ENCODE results near the gene AEBP1.

The AEBP1 gene

DNA sequence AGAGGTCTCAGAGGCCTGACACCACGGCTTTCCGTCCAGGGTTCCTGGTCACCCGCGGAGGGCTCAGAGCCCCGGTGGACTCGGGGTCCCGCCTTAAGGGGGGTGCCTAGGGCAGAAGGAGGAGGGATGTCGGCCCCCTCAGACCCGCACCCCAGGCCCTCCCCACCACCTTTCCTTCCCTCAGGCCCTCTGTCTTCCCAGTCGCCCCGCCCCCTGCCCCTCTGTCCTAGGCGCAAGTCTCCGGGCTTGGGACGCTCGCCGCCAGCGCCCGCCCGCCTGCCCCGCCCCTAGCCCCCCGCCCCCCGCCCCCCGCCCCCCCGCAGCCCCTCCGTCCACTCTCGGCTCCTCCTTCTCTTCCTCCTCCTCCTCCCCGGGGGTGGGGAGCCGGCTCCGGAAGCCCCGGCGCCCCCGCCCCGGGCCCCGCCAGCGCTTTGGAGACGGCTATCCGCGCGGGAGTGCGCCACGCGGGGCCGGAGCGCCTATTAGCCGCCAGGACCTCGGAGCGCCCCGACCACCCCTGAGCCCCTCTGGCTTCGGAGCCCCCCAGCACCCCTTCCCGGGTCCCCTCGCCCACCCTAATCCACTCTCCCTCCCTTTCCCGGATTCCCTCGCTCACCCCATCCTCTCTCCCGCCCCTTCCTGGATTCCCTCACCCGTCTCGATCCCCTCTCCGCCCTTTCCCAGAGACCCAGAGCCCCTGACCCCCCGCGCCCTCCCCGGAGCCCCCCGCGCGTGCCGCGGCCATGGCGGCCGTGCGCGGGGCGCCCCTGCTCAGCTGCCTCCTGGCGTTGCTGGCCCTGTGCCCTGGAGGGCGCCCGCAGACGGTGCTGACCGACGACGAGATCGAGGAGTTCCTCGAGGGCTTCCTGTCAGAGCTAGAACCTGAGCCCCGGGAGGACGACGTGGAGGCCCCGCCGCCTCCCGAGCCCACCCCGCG, at the start of gene AEBP1:
TSS of gene AEBP1 (plus strand) at position 423 of the 937 bp plus-strand sequence. CDS start at position 744, 321 bp downstream.
- no peak for DNase-seq

DNA sequence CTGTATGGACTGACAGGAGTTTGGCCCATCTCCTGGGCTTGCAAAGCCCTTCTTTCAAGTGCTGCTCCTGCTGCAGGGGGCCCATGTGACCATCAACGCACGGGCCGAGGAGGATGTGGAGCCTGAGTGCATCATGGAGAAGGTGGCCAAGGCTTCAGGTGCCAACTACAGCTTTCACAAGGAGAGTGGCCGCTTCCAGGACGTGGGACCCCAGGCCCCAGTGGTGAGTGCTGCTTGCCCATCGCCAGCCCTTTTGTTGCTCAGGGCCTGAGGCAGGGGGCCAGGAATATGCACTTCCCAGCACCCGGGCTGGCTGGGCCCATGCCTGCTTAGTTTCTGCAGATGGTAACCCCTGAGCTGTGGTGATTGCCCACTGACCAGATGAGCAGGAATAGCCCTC, 47.5 kb upstream of the AEBP1 start:
- DNase-seq, result no peak

DNA sequence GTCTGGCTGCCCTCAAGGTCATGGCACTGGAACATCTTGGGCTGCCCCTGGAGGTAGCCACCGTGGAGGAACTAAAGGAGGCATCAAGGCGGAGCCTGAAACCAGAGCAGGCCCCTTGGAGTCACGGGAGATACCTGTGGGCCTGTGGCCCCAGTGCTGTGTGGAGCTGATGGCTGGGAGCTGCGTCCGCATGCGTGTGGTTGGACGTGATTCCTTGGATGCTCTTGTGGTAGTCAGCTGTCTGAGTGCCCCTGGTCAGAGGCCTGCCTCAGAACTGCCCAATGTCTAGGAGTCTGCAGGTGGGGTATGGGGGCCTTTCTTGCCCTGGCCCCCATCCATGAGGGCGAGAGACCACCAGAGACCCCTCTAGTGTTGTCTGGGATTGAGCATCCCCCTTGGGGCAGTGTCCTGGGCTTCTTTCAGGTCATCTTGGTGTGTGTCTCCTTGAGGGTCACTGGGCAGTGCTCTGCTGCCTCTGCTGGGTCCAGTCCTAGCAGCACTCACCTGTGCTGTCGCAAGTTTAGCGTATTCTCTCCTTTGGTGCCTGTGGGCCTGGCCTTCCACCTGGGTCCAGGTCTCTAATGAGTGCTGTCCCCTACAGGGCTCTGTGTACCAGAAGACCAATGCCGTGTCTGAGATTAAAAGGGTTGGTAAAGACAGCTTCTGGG, 46.8 kb upstream of the AEBP1 start:
- DNase-seq, result no peak

DNA sequence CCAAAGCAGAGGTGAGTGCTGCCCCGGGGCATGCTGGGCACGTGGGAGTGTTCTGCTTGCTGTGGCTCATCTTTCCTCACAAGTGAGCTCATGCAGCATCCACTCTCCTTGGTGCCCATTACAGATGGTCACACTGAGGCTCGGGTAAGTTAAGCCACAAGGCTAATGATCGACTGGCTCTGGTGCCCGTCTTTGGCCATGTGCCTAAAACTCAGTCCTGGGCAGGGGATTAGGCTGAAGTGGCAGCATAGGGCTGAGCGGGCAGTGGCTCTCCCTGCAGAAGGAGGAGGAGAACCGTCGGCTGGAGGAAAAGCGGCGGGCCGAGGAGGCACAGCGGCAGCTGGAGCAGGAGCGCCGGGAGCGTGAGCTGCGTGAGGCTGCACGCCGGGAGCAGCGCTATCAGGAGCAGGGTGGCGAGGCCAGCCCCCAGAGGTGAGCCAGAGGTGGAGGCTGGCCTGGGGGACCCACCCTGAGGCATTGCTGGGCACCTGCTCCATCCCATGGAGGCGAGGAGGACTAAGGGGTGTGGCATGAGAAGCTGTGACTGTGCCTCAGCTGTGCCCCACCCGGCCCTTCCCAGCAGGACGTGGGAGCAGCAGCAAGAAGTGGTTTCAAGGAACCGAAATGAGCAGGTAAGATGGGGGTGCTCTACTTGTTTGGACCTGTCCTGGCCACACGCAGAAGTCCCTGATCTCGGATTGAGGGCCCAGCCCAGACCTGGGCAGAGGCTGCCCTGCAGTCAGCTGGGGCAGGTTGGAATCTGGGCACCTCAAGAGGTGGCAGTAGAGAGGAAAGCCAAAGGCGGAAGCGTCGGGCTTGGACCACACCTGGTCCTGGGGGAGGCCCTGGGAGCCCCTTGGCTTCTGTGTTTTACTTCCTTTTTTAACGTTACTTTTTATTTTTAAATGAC, 46.0 kb upstream of the AEBP1 start:
- no peak for DNase-seq

DNA sequence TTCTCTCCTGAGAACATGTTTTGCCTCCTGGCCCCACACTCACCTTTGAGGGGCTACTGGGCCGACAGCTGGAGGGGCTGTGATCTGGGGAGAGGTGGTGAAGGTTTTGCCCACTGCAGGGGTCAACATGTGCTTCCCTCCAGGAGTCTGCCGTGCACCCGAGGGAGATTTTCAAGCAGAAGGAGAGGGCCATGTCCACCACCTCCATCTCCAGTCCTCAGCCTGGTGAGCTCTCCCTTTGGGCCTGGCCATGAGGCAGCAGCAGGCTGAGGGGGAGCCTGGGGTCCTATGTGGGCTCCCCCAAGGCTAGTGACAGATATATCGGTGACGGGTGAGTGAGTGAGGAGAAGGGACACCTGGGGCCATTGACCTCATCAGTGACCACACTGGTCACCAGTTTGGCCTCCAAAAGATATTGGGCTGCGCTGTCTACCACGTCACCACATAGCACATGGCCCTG, 45.4 kb upstream of the AEBP1 start:
- no peak for DNase-seq

DNA sequence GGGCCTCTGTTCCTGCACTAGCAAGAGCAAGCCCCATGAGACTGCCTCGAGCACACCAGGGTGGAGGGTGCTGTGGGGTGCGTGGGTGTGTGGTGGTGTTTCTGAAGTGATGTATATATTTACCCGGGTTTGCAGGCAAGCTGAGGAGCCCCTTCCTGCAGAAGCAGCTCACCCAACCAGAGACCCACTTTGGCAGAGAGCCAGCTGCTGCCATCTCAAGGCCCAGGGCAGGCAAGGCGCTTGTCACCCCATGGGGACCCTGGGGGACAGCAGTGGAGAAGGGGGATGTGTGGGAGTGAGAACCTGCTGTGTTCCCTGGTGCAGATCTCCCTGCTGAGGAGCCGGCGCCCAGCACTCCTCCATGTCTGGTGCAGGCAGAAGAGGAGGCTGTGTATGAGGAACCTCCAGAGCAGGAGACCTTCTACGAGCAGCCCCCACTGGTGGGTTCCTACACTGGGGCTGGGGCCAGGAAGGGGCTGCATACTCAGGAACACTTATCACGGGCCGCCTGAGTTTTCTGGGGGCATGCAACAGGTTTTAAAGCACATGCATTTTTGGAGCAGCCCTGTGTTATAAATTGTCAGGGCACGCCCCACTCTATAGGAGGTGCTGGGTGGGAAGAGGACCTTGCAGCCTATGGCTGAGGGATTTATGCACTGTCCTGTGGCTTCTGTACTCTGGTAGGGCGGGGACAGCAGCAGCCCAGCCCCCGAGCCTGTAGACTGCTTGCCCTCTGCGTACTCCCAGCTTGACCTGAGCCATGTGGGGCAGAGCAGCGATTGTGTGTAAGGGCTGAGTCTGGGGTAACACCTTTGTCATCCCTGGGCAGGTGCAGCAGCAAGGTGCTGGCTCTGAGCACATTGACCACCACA, 44.7 kb upstream of the AEBP1 start:
- DNase-seq, result no peak

DNA sequence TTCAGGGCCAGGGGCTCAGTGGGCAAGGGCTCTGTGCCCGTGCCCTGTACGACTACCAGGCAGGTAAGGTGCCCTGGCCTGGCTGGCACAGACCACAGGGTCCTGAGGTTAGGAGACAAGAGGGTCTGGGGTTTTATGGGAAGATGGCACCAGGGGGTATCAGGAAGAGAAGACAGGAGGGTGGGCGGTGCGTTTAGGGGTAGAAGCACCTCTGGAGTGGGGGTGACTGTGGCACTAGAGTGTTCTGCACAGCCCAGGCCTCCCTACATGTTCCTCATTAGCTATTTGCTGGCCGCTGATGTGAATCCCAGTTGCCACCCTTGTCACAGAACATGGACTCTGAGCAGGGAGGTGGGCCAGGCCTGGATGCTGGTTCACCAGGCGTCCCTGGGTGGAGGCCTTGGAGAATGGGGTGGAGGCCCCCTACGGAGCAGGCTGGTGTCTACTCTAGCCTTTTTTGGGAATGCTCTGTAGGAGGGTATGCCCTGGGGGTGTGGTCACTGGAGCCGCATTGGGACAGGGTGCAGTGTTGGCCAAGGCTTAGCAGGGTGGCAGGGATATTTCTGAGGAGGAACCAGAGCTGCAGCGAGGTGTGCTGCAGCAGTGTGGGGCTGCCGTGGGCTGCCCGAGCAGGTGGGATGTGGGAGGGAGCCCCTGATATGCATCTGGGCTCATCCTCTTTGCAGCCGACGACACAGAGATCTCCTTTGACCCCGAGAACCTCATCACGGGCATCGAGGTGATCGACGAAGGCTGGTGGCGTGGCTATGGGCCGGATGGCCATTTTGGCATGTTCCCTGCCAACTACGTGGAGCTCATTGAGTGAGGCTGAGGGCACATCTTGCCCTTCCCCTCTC, 43.8 kb upstream of the AEBP1 start:
- DNase-seq, result no peak

DNA sequence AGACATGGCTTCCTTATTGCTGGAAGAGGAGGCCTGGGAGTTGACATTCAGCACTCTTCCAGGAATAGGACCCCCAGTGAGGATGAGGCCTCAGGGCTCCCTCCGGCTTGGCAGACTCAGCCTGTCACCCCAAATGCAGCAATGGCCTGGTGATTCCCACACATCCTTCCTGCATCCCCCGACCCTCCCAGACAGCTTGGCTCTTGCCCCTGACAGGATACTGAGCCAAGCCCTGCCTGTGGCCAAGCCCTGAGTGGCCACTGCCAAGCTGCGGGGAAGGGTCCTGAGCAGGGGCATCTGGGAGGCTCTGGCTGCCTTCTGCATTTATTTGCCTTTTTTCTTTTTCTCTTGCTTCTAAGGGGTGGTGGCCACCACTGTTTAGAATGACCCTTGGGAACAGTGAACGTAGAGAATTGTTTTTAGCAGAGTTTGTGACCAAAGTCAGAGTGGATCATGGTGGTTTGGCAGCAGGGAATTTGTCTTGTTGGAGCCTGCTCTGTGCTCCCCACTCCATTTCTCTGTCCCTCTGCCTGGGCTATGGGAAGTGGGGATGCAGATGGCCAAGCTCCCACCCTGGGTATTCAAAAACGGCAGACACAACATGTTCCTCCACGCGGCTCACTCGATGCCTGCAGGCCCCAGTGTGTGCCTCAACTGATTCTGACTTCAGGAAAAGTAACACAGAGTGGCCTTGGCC, 43.0 kb upstream of the AEBP1 start:
- DNase-seq, result no peak

DNA sequence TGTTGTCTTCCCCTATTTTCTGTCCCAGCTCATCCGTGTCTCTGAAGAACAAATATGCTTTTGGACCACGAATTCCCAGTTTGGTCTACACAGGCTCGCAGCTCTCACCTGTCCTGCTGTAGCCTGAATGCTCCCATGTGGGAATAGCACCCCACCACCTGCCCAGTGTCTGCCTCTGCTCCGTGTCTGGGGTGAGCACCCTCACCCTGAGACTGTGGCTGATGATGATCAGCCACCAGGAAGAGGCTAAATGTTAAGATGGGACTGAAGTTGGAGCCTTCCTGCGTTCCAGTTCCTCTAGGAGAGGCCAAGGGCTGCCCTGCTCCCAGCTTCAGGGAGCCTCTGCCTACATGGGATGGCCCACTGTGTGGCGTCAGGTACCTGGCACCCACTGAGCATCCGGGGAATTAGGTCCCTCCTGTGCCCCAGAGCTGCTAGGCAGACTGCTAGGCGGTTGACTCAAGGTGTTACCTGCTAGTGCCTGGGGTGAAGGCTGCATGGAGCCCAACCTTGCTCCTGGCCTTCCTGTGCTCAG, 42.4 kb upstream of the AEBP1 start:
- DNase-seq, result no peak

DNA sequence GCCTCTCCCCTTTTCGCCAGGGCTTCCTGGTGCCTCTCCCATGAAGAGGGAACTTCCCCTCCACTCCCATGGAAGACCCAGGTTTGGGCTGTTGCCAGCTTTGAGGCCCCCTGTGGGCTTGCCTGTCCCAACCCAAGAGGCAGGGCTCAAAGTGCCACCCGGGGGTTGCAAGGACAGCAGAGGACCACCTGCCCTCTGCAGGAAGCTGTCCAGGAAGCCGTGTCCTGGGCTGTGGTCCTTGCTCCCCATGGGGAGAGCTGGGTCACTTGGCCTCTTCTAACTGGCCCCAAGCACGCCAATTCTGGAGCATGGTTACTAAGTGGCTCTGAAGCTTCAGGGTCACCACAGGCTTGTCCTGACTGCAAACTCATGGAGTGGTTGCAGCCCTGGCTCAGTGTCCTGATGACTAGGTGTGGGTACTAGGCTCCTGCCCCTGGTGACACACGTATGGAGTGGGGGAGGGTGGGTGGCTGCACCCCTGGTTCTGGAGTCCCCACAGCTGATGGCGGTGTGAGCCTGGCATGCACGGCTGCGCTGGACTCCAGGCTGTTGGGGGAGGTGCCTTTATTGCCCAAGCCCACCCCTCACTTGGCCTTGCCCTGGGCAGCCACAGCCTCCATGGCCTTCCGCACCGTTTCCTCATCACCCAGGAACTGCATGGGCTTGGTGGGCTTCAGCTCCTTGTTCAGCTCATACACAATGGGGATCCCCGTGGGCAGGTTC, 41.8 kb upstream of the AEBP1 start:
- DNase-seq, result no peak

DNA sequence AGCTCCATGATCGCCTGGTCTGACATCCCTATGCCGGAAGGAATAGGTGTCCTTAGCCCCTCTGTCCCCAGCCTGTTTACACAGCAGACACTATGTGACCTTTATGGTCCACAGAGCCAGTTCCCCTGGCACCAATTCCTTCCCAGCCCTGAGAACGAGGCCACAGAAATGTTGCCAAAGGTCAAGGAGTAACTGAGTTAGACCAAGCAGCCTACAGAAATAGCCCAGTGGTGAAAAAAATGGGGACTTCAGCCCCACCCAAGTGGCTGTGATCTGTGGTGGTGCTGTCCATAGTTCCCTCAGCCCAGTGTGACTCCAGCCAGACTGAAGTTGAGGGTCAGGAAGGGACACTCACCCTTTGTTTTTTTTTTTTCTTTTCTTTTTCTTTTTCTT, 41.2 kb upstream of the AEBP1 start:
- DNase-seq, result no peak

DNA sequence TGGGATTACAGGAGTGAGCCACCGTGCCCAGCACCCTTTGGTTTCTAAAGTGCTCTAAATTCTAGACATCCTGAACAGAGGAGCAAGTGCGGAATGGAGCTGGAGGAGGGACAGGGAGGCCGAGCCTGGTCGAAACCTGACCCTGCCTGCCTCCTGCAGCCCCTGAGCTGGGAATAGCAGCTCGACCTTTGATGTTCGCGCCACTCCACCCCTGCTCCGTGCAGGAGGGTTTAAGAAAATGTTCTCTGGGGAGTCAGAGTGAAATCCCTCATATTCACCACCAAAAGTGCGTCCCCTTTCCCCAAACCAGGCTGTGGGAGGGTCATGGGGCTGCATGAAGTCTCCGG, 40.6 kb upstream of the AEBP1 start:
- no peak for DNase-seq

DNA sequence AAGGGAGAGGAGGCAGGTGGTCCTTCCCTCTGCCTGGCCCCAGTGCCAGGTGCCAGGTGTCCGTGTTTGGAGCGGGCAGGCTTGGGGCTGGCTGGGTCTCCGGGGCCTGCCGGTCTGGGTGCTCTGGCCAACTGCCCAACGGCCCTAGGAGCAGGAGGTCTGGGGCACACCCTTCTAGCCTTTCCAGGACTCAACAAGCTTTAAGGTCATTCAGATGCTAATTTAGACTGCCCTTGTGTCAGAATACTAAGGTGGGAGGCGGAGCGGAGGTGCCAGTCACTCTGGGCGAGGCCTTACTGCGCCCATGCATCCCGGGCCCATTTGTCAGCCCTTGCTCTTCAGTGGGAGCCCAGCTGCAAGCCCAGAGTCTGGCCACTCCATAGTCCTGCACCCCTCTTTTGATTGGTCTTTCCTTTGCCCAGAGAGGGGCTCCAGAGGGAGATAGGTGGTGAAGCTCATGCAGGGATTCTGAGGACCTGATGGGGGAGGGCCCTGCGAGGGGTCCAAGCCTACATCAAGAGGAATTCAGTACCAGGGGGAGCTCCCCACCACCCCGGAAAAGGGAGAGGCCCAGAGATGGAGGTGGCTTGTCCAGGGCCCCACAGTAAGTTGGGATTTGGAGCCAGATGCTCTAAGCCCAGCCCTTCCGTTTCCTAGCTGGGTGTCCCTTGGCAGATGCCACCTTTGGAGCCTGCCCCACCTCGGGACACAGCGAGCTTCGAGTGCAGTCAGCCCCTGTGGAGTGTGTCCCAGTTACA, 40.1 kb upstream of the AEBP1 start:
- DNase-seq, result no peak

DNA sequence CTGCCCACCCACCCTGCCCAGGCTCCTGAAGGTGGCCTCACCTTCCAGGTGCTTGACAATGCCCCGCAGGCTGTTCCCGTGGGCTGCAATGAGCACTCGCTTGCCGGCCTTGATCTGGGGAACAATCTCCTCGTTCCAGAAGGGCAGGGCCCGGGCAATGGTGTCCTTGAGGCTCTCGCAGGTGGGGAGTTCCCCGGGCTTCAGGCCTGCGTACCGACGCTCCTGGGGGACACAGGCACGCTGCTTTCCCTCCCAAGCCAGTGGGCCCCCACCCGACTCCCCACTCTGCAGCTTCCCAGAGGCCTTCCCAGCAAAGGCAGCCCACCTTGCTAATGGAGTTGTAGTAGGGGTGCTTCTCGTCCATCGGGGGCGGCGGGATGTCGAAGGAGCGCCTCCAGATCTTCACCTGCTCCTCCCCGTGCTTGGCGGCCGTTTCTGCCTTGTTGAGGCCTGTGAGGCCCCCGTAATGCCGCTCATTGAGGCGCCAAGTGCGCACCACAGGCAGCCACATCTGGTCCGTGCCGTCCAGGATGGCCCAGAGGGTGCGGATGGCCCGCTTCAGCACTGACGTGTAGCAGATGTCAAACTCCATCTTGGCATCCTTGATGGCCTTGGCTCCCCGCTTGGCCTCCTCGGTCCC, 39.2 kb upstream of the AEBP1 start:
- no peak for DNase-seq

DNA sequence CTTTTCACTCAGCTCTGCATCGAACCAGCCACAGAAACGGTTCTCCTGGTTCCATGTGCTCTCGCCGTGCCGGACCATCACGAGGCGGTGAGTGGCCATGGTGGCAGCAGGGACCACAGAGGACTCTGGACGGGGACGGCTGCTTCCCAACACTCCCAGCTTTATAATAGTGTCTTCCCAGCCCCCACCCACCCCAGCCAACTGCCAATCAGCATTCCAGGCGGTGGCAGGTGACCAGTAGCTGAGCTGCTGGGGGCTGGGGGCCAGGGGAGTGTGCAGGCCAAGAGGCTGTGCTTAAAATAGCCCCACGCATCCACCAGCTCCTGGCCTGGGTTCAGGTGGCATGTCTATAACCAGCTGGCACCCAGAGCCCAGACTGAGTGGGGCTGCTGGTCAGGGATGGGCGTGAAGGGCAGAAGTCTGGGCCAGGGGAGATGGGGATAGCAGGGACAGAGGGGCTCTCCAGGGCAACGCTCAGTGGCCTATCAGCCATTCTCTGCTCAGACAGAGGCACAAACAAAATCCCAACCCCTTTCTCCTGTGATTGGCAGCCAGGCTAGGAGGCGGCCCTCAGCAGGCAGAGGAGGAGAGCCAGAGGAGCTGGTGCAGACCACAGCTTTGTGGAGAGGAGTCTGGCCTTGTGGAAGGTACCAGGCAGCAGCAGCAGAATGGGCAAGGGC, 38.6 kb upstream of the AEBP1 start, which contains the start of gene PGAM2:
TSS of gene PGAM2 (minus strand) at position 137 of the 680 bp plus-strand sequence. CDS start at position 99, 38 bp downstream.
- no peak for DNase-seq

DNA sequence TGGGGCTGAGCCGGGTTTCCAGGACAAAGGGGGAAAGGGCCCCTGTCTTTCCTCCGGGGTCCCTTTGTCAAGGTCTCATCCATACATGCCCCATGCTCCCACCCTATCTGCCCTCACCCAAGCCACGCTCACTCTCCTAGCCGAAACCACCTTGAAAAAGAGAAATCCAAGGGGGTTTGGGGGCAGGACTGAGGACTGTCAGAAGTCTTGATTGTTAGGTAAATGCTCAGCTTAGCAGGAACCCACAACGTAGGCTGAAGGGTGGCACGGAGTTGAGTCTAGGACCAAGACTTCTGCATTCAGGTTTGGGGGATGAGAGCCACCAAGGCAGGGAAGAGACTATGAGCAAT, 38.1 kb upstream of the AEBP1 start:
- no peak for DNase-seq

DNA sequence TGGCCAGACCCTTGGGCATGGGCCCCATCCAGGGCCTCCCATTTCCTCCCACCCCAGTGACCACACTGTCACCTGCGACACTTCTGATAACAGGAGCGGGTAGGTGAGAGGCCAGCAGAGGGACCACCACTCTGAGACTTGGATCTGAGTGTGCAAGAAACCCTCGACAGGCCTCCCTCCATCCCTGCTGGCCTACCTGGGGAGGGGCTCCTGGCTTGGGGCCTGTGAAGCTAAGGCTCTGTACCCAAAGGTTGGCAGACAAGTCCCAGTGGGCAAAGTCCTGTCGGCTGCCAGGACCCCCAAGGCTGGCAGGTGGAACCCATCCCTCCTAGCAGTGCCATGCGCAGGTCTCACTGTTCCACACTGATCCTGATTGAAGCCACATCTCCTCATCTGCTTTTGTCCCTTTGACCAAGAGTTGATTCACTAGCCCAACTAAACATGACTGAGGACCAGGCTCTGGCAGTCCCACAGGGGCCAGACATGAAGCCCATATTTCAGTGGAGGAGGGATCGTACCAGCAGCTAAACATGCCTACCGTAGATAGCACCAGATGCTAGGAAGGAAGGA, 37.6 kb upstream of the AEBP1 start:
- no peak for DNase-seq

All from SIG-M5 (cell line).